Measurements from ENCODE around the gene TMEM225B.

TMEM225B gene

GRCh38 chr7:99623091-99623693 is 25.1 kb downstream of the TMEM225B start:
- TF ChIP-seq, protein P1, sequence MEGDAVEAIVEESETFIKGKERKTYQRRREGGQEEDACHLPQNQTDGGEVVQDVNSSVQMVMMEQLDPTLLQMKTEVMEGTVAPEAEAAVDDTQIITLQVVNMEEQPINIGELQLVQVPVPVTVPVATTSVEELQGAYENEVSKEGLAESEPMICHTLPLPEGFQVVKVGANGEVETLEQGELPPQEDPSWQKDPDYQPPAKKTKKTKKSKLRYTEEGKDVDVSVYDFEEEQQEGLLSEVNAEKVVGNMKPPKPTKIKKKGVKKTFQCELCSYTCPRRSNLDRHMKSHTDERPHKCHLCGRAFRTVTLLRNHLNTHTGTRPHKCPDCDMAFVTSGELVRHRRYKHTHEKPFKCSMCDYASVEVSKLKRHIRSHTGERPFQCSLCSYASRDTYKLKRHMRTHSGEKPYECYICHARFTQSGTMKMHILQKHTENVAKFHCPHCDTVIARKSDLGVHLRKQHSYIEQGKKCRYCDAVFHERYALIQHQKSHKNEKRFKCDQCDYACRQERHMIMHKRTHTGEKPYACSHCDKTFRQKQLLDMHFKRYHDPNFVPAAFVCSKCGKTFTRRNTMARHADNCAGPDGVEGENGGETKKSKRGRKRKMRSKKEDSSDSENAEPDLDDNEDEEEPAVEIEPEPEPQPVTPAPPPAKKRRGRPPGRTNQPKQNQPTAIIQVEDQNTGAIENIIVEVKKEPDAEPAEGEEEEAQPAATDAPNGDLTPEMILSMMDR (IDR thresholded peaks at IDR 0.05; ENCODE audit: low read length, missing control alignments): no peak
- DNase-seq (ENCODE audit: low read depth): no peak
- no peak overlapping the region for H3K4me3 ChIP-seq (replicated peaks; ENCODE audit: low read depth, low read length)

DNA sequence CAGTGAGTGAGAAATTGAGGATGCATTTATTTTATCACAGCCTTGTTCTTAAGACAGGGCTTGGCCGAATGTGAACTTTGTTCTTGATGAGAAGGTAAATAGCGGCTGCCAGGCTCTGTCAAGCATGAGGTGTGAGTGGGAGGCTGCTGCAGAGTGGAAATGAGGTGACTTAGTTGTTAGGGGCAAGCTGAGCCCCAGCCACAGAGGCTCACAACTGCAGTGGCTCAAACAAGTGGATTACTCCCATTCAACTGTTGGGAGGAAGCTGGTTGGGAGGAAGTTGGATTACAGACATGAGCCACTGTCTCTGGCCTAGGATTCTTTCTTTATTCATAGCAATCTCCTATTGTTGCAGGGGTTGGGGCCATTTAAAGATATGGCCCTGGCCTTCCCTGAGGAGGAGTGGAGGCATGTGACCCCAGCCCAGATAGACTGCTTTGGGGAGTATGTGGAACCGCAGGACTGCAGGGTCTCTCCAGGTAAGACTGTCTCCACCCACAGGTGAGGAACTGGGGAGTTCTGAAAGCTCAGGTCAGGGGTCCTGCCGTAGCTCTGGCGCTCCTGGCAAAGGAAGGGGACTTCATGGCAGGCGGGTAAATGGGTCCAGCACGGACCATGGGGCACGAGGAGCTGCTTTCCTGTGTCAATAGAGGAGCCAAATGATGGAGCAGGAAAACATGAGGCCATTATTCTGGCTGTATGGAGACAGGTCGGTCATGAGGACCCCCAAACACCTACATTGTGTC is 25.8 kb downstream of the TMEM225B start:
- no peak for DNase-seq (ENCODE audit: low read depth)
- TF ChIP-seq, protein P1 (IDR thresholded peaks at IDR 0.05; ENCODE audit: low read length, missing control alignments): no peak
- no peak overlapping the region for H3K4me3 ChIP-seq (replicated peaks; ENCODE audit: low read depth, low read length)

GRCh38 chr7:99624484-99624883 is 26.4 kb downstream of the TMEM225B start:
- DNase-seq (ENCODE audit: low read depth): no peak

GRCh38 chr7:99625321-99625720 is 27.3 kb downstream of the TMEM225B start:
- no peak overlapping the region for H3K4me3 ChIP-seq (replicated peaks; ENCODE audit: low read depth, low read length)
- TF ChIP-seq, protein P1 (IDR thresholded peaks at IDR 0.05; ENCODE audit: low read length, missing control alignments): no peak
- no peak for DNase-seq (ENCODE audit: low read depth)

More at GRCh38 chr7:99624484-99624883, 26.4 kb downstream of the TMEM225B start:
- H3K4me3 ChIP-seq (replicated peaks; ENCODE audit: low read depth, low read length): no peak overlapping the region
- TF ChIP-seq, protein P1 (IDR thresholded peaks at IDR 0.05; ENCODE audit: low read length, missing control alignments): no peak

DNA sequence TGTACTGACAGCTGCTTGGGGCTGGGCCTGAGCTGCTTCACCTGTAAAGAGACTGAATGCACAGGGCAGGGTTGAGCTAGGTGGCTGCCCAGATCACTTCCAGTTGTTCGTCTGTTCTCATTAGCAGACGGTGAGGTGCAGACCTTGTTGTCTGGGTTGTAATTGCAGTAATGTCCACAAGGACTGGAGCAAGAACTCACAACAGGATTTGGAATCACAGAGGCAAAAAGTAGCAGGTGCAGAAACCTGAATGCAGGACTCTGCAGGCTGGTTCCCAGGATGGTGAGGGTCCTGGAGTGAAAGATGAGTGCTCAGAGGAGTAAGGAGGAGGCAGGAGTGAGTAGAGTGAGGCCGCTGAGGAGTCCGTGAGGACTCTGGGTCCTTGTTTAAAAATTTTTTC is 27.9 kb downstream of the TMEM225B start:
- TF ChIP-seq, protein P1 (IDR thresholded peaks at IDR 0.05; ENCODE audit: low read length, missing control alignments): no peak
- no peak overlapping the region for H3K4me3 ChIP-seq (replicated peaks; ENCODE audit: low read depth, low read length)
- DNase-seq (ENCODE audit: low read depth): no peak

- TF ChIP-seq, protein P1 (IDR thresholded peaks at IDR 0.05; ENCODE audit: low read length, missing control alignments): no peak
- H3K4me3 ChIP-seq (replicated peaks; ENCODE audit: low read depth, low read length): no peak overlapping the region
- DNase-seq (ENCODE audit: low read depth): no peak
These were observed 28.6 kb downstream of the TMEM225B start for GRCh38 chr7:99626661-99627060.
